ENCODE results near the gene ANKRD53.

GRCh38 chr2:70949086-70949485, 29.3 kb upstream of the ANKRD53 start:
- TF ChIP-seq MAX (IDR thresholded peaks at IDR 0.05) (no peak), YY1 (IDR thresholded peaks at IDR 0.05; ENCODE audit: low read depth) (no peak), EP300 (IDR thresholded peaks at IDR 0.05; ENCODE audit: borderline replicate concordance) (no peak), TAF1 (IDR thresholded peaks at IDR 0.05; ENCODE audit: low read depth) (no peak), NFIC (IDR thresholded peaks at IDR 0.05) (no peak), CEBPB (IDR thresholded peaks at IDR 0.05) (no peak)

Data from Ishikawa (cell line).